GM18511 (cell line): ENCODE measurements around the gene CCDC148.

Experiments
- ATAC-seq: cut with Tn5 transposase; IDR thresholded peaks from one replicate; pipeline ENCODE4 v1.9.1; 2021; ENCODE audit warnings: mild to moderate bottlenecking, moderate library complexity; ENCODE audit not compliant: unreplicated experiment

CCDC148 gene

GRCh38 chr2:158456309-158457066, at the start of gene CCDC148, which contains the start of gene PKP4:
CCDC148 (minus strand) TSS chr2:158456753; CDS start chr2:158456439, 314 bp downstream.
PKP4 (plus strand) TSS chr2:158456952; CDS start chr2:158533185, 76,233 bp downstream.
- peak; percentile 89 for ATAC-seq

GRCh38 chr2:158505448-158505934, 48.9 kb upstream of the CCDC148 start:
- ATAC-seq = no peak

- no peak for ATAC-seq
Observed at GRCh38 chr2:158504088-158504487, 47.5 kb upstream of the CCDC148 start.

- ATAC-seq = no peak
Observed at GRCh38 chr2:158502974-158503373, 46.4 kb upstream of the CCDC148 start.

GRCh38 chr2:158501301-158501700, 44.7 kb upstream of the CCDC148 start:
- ATAC-seq = no peak

GRCh38 chr2:158500333-158500732, 43.8 kb upstream of the CCDC148 start:
- ATAC-seq = no peak

GRCh38 chr2:158499383-158499782, 42.8 kb upstream of the CCDC148 start:
- ATAC-seq = no peak

GRCh38 chr2:158498749-158499136, 42.2 kb upstream of the CCDC148 start:
- ATAC-seq = no peak

GRCh38 chr2:158498043-158498748, 41.6 kb upstream of the CCDC148 start:
- no peak for ATAC-seq

- ATAC-seq = no peak
Observed at GRCh38 chr2:158497486-158497885, 40.9 kb upstream of the CCDC148 start.

GRCh38 chr2:158496986-158497385, 40.4 kb upstream of the CCDC148 start:
- ATAC-seq = no peak

GRCh38 chr2:158495175-158495574, 38.6 kb upstream of the CCDC148 start:
- no peak for ATAC-seq

- ATAC-seq = no peak
Observed at GRCh38 chr2:158493458-158493857, 36.9 kb upstream of the CCDC148 start.

- ATAC-seq = no peak
Observed at GRCh38 chr2:158491072-158491471, 34.5 kb upstream of the CCDC148 start.

GRCh38 chr2:158489366-158490112, 33.0 kb upstream of the CCDC148 start:
- no peak for ATAC-seq

GRCh38 chr2:158488442-158489216, 32.1 kb upstream of the CCDC148 start:
- no peak for ATAC-seq

GRCh38 chr2:158487419-158487818, 30.9 kb upstream of the CCDC148 start:
- ATAC-seq = no peak

GRCh38 chr2:158486970-158487325, 30.4 kb upstream of the CCDC148 start:
- ATAC-seq = no peak

GRCh38 chr2:158486150-158486969, 29.8 kb upstream of the CCDC148 start:
- no peak for ATAC-seq
